Hematopoietic multipotent progenitor cell treated with erythropoietin and hydrocortisone succinate and interleukin-3 and kit ligand, for 15 days (in vitro differentiated cells): ENCODE results near the gene LYSET.
"Not testable (repeated sequence)": the region's sequence is repeated elsewhere in the genome, so short reads cannot be mapped to it uniquely, and the experiment has no call there.

ENCODE experiments used
- DNase-seq: peaks from one replicate; pipeline ENCODE4 v3.0.0-alpha.2; 2015; ENCODE audit warnings: low spot score

The LYSET gene

DNA sequence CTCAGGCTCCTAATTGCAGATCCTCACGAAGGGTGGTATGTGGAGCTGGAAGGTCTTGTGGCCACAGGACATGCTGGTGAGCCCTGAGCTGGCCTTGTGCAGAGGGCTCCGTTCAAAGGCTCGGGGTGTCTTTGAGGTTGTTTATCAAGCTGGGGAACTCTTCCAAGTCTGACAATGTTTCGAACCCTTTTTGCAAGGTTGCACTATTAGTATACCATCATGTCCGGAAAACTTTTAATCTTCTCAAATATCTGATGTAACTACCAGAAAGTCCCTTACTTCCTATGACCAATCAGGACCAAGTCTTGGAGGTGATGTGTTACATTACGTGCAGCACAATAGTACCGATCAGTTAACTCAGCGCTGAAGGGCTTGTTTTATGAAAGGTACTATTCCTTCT is 43.4 kb downstream of the LYSET start:
- DNase-seq = no peak

DNA sequence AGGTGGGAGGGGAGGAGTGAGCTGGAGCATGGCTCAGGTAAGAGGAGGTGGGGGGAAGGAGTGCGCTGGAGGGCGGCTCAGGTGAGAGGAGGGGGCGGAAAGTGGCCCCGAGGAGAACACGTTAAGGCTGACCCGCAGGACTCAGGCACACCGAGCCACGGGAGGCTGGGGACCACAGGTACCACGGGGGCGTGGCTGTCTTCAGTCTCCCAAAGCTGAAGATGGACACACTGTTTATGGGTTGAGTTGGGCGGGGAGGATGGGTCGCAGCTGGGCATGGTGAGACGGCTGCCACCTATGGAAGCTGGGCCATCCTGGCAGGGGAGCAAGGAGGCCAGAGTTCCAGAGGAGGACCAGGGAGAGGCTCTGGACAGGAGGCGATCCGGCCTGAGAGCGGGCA is 45.4 kb downstream of the LYSET start:
- no peak for DNase-seq

- no peak for DNase-seq
Observed at GRCh38 chr14:93231129-93231979, 46.2 kb downstream of the LYSET start.

GRCh38 chr14:93232159-93232558 is 47.0 kb downstream of the LYSET start:
- no peak for DNase-seq

- not testable (repeated sequence) for DNase-seq
Observed at GRCh38 chr14:93233078-93233477, 48.0 kb downstream of the LYSET start.

GRCh38 chr14:93234798-93235197 is 49.7 kb downstream of the LYSET start:
- no peak for DNase-seq
